Peyer's patch (tissue), 4 donors: ENCODE results near the gene PTPN13. TPM values are rescaled to one million over a fixed set of nuclear protein-coding genes. Genes with fewer than 3 reads are reported as not detected.

Source experiments
- DNase-seq, 3 donors: peaks; one replicate each; pipeline ENCODE4 v3.0.0-alpha.2; 2017 to 2019
- H3K27ac ChIP-seq, 4 donors: fragments of 200-600 bp; sonication (generic); one replicate each; pipeline ENCODE4 v1.5.1; 2016 to 2019
- H3K27me3 ChIP-seq, 2 donors: fragments of 200-600 bp; sonication (generic); one replicate each; pipeline ENCODE4 v1.5.1; 2019
- H3K36me3 ChIP-seq, 3 donors: fragments of 200-600 bp; sonication (generic); one replicate each; pipeline ENCODE4 v1.5.1; 2016 to 2019
- H3K4me1 ChIP-seq, 4 donors: fragments of 200-600 bp; sonication (generic); one replicate each; pipeline ENCODE4 v1.5.1; 2016 to 2019
- H3K4me3 ChIP-seq, 4 donors: fragments of 200-600 bp; sonication (generic); 1 replicate in 3 of 4; 2 replicates in 1 of 4; pipeline ENCODE4 v1.5.1; 2016 to 2019; ENCODE audit warnings: mild to moderate bottlenecking in 1 of 4
- H3K9me3 ChIP-seq, 4 donors: fragments of 200-600 bp; sonication (generic); one replicate each; pipeline ENCODE4 v1.5.1; 2016 to 2019; ENCODE audit warnings: mild to moderate bottlenecking in 1 of 4
- CTCF ChIP-seq, 6 experiments: fragments of 450-650 bp in 4 of 6; fragments of 200-600 bp in 2 of 6; sonication (generic) in 1 of 6; IDR thresholded peaks; one replicate each; pipeline ENCODE4 v1.5.1; 2017 to 2019; ENCODE audit warnings: antibody characterized with exemption in 6 of 6, mild to moderate bottlenecking in 3 of 6, moderate library complexity in 1 of 6
- POLR2A ChIP-seq, 2 donors: fragments of 450-650 bp; IDR thresholded peaks; one replicate each; pipeline ENCODE4 v1.5.1; 2017; ENCODE audit warnings: antibody characterized with exemption in 2 of 2, mild to moderate bottlenecking in 2 of 2, moderate library complexity in 2 of 2
- total RNA-seq, 4 donors: library from RNA; depleted of rRNA; stranded (reverse); fragments of >200 nt; gene quantifications; one replicate each; pipeline ENCODE4 v1.1.0, GENCODE V29; 2016

The PTPN13 gene
- total RNA-seq, 4 donors from 2014 or later, result 2.9 to 14.9 (median 8.3) TPM

DNA sequence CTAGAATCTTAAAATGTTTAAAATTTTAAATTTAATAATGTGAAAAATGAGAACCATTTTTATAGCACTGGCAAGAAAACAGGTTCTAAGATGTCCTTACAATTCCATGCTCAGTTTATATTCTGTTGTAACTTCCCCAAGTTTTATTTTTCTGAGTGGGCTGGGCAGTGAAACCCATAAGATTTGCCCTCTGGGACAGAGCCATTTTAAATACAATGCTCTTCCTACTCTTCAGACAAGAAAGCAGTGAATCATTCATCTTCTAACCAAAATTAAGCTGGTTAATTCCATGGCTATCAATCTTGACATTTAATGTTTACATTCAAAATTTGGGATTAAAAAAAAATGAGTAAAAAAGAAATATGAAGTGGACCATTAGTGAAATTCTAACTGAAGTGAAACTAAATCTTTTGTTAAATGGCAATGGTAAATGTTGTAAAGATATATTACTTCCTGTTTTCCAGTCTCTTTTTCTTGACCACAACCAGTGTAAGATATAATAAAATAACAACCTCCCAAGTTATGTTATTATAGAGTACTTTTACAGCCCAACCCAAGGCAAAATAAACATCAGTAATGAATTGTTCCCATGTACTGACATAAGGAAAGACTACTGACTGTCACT lies 37.2 kb upstream of the PTPN13 start:
- H3K36me3 ChIP-seq, result no peaks in the 10 kb centered on the region
- H3K27ac ChIP-seq, result no peak overlapping the region
- no peaks in the 10 kb centered on the region for H3K27me3 ChIP-seq
- DNase-seq, result no peak
- TF ChIP-seq CTCF (IDR thresholded peaks at IDR 0.05) (no peak), POLR2A (IDR thresholded peaks at IDR 0.05) (no peak)
- no peak overlapping the region for H3K4me3 ChIP-seq
- no peaks in the 10 kb centered on the region for H3K9me3 ChIP-seq
- peaks cover 0 to 4% (median 0%) of the 10 kb centered on the region in 4 donors for H3K4me1 ChIP-seq

GRCh38 chr4:86557526-86557925 lies 36.6 kb upstream of the PTPN13 start:
- Histone ChIP-seq H3K4me3 (no peak overlapping the region), H3K36me3 (no peaks in the 10 kb centered on the region), H3K4me1 (peaks cover 0 to 4% (median 0%) of the 10 kb centered on the region in 4 donors), H3K27ac (no peak overlapping the region), H3K27me3 (no peaks in the 10 kb centered on the region), H3K9me3 (no peaks in the 10 kb centered on the region)
- DNase-seq, result no peak
- TF ChIP-seq POLR2A (IDR thresholded peaks at IDR 0.05), result no peak
- no peak for TF ChIP-seq CTCF (IDR thresholded peaks at IDR 0.05)

DNA sequence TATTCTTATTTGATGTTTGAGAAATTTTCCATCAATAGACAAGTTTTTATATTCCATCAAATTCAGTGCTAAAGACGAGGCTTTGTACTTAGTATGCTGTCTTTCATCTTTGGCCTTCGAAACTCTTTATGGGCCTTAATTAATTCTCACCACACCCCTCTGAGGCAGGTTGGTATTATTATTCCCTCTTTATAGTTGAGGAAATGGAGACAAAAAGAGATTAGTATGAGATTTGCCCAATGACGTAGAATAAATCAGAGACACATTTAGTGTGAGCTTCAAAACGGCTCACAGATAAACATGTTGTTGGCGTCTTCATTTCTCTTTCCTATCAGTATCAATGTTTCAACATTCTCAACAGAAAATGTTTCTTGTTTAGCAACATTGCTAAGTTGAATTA lies 35.9 kb upstream of the PTPN13 start:
- Histone ChIP-seq H3K4me3 (no peak overlapping the region), H3K27ac (no peak overlapping the region), H3K9me3 (no peaks in the 10 kb centered on the region), H3K4me1 (peaks cover 0 to 4% (median 0%) of the 10 kb centered on the region in 4 donors), H3K27me3 (no peaks in the 10 kb centered on the region), H3K36me3 (no peaks in the 10 kb centered on the region)
- no peak for TF ChIP-seq POLR2A (IDR thresholded peaks at IDR 0.05)
- no peak for TF ChIP-seq CTCF (IDR thresholded peaks at IDR 0.05)
- no peak for DNase-seq

DNA sequence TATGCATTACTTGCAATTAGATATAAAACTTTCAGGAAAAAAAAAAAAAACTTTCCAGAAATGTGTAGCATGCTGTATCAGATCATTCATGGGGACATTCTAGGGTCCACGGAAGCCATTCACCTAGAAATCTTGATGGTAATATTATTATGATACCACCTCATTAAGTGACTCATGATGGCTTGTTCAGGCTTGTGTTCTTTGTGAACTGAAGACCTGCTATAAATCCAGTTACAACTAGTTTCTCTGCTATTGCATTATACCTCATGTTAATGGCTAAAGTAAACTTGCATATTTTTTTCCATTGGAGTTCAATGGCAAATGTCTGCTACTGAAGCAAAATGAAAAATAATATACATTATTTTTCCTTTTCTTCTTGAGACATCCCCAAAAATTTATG lies 35.3 kb upstream of the PTPN13 start:
- TF ChIP-seq POLR2A (IDR thresholded peaks at IDR 0.05), result no peak
- no peak for TF ChIP-seq CTCF (IDR thresholded peaks at IDR 0.05)
- Histone ChIP-seq H3K4me1 (peaks cover 0 to 4% (median 0%) of the 10 kb centered on the region in 4 donors), H3K4me3 (no peak overlapping the region), H3K27ac (no peak overlapping the region), H3K27me3 (no peaks in the 10 kb centered on the region), H3K9me3 (no peaks in the 10 kb centered on the region), H3K36me3 (no peaks in the 10 kb centered on the region)
- no peak for DNase-seq

DNA sequence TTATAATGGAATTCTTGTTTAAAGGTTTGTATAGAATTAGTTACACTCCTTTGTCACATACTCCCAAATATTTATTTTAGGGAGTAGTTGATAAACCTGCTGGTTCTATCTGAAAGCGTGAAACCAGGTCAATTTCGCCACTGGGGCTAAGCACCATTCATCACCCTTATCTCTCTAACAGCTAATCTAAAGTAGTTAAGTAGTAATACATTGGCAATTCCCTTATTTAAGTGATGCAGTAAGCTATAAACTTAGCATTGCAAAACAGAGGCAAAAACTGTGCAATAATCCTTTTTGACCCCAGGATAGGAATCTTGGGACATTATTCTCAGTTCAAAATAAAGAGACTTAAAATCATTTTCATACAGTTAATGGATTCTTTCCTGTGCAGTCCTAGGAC lies 33.7 kb upstream of the PTPN13 start:
- DNase-seq, result no peak
- Histone ChIP-seq H3K9me3 (no peaks in the 10 kb centered on the region), H3K27me3 (no peaks in the 10 kb centered on the region), H3K27ac (no peak overlapping the region), H3K36me3 (no peaks in the 10 kb centered on the region), H3K4me3 (no peak overlapping the region), H3K4me1 (peaks cover 0 to 4% (median 0%) of the 10 kb centered on the region in 4 donors)
- TF ChIP-seq POLR2A (IDR thresholded peaks at IDR 0.05) (no peak), CTCF (IDR thresholded peaks at IDR 0.05) (no peak)

DNA sequence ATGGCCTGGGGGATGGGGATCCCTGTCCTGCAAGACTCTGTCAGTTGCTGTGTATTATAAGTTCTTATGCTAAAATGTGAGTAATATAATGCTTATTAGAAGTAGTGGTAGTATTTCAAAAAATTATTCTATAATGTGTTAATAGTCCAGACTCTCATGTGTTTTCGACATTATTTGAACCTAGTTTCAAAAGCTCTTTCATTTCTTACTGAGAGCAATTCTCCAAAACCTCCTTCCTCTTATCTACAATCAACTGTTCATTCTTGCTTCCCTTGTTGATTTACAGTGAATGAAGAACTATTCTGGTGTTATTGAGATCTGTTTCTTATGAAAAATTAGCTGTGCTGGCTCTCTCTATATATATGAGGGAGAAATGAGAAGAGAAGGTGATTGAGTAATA lies 32.9 kb upstream of the PTPN13 start:
- no peaks in the 10 kb centered on the region for H3K9me3 ChIP-seq
- peaks cover 0 to 4% (median 0%) of the 10 kb centered on the region in 4 donors for H3K4me1 ChIP-seq
- DNase-seq, result no peak
- no peaks in the 10 kb centered on the region for H3K27me3 ChIP-seq
- no peak overlapping the region for H3K27ac ChIP-seq
- TF ChIP-seq CTCF (IDR thresholded peaks at IDR 0.05), result no peak
- TF ChIP-seq POLR2A (IDR thresholded peaks at IDR 0.05), result no peak
- no peaks in the 10 kb centered on the region for H3K36me3 ChIP-seq
- no peak overlapping the region for H3K4me3 ChIP-seq
